Omental fat pad (tissue), 4 donors: ENCODE measurements around the gene FNBP1L. TPM values are rescaled to one million over a fixed set of nuclear protein-coding genes. Genes with fewer than 3 reads are reported as not detected.

ENCODE experiments used
- ATAC-seq: fragments of 150-250 bp; one replicate; pipeline ENCODE4 v1.9.1; 2016; ENCODE audit warnings: mild to moderate bottlenecking, moderate library complexity; ENCODE audit not compliant: low FRiP score
- DNase-seq: peaks from one replicate; pipeline ENCODE4 v3.0.0-alpha.2; 2019; ENCODE audit warnings: low spot score
- total RNA-seq, 4 donors: library from RNA; depleted of rRNA; stranded (reverse); fragments of >200 nt; gene quantifications; one replicate each; pipeline ENCODE4 v1.1.0, GENCODE V29; 2016
- TF ChIP-seq, protein P1 (sequence below), 3 donors: fragments of 450-650 bp; IDR thresholded peaks; one replicate each; pipeline ENCODE4 v1.5.1; 2016 to 2017; ENCODE audit warnings: antibody characterized with exemption in 3 of 3, mild to moderate bottlenecking in 3 of 3, moderate library complexity in 2 of 3

Gene FNBP1L
- total RNA-seq, 4 donors from 2014 or later: 16.7 to 47.1 (median 27.7) TPM

DNA sequence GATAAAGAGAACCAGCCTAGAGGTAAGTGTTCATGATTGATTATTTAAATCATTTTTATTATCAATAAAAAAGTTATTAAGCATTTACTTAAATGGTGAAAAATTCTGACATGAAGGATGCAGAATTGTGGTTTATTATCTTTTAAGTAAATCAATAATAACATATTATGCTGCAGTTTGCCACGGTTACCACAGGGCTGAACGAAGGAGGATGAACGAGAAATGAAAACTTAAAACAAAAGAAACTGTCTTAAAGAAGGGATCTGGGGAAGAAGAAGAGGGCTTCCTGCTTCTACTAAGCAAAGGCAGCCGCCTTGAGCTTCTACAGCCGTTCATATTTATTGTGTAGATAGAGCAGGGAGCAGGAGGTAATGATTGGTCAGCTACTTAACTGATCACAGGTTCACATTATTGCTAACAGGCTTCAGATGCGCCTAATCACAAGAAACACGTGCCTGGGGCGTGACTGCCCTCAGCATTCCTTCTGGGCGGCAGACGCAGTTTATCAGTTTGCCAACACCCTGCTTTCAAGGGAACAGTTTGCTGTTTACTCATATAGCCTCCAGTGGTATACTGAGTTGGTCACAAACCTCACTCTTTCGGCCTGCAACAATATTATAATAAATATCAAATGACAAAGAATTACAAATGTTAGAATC, 5.8 kb upstream of the FNBP1L start:
- no peak for ATAC-seq
- DNase-seq: no peak
- TF ChIP-seq, protein P1, sequence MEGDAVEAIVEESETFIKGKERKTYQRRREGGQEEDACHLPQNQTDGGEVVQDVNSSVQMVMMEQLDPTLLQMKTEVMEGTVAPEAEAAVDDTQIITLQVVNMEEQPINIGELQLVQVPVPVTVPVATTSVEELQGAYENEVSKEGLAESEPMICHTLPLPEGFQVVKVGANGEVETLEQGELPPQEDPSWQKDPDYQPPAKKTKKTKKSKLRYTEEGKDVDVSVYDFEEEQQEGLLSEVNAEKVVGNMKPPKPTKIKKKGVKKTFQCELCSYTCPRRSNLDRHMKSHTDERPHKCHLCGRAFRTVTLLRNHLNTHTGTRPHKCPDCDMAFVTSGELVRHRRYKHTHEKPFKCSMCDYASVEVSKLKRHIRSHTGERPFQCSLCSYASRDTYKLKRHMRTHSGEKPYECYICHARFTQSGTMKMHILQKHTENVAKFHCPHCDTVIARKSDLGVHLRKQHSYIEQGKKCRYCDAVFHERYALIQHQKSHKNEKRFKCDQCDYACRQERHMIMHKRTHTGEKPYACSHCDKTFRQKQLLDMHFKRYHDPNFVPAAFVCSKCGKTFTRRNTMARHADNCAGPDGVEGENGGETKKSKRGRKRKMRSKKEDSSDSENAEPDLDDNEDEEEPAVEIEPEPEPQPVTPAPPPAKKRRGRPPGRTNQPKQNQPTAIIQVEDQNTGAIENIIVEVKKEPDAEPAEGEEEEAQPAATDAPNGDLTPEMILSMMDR (IDR thresholded peaks at IDR 0.05): no peak

DNA sequence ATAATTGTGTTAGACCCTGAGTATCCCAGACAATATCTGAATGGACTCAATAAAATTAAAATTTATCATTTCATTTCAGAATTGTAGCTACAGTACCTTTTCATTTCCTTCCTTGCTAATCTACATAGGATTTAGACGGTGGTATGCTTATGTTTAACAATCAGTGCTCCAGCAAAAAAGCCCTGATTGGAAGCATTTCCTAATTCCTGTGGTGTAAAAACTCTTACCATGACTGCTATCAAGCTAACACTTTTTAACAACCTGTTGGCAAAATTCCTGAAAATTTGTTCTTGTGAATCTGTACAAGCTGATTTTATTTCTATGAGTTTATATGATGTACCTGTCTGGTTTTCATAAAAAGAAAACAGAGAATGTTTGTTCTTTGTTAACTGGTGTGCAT, 5.2 kb upstream of the FNBP1L start:
- TF ChIP-seq, protein P1 (IDR thresholded peaks at IDR 0.05): no peak
- no peak for DNase-seq
- no peak for ATAC-seq

DNA sequence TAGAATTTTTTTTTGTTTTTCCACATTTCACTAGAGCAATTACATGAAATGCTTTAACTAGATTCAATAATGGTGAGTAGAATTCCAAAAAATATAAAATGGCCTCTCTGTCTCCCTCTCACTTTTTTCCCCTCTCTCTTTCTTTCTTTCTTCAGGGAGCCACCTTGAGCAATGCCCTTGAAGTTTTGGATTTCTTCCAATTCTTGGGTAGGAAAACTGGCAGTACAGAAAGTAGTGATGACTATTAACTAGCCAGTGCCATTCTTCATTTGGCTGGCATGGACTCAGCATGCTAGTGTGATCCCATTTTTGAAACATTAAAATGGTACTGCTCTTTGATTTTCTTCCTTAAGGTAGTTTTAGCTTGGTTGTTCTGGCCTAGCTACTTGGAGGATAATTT, 4.5 kb upstream of the FNBP1L start:
- ATAC-seq: no peak
- DNase-seq: no peak
- TF ChIP-seq, protein P1 (IDR thresholded peaks at IDR 0.05): no peak

DNA sequence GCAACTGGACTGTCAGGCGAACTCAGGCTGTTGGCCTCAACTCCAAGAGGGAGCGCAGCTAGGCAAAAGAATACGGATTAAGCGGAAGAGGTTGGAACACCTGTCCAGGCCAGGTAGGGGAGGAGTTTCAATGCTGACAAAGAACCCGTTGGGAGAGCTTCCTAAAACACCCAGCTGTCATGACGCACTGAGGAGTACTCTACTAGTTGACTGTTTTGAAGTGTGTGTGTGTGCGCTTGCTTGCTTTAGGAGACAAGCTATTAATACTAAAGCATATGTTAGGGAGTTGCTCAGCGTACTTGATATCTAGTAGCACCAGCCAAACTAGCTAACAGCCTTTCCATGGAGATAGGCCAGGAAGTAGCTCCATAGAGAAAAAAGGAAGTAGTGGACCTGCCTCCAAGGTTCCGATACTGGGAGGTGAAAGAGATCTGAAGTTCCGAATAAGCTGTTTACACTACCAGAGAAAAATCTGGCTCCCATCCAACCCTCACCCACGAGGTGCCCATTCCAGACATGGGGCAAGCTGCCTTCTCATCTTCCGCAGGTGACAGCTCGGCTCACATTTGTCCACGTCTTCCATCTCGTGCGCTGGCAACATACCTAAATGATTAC, 974 bp upstream of the FNBP1L start:
- DNase-seq: peak; percentile 33
- TF ChIP-seq, protein P1 (IDR thresholded peaks at IDR 0.05): no peak
- peak; percentile 46 for ATAC-seq

DNA sequence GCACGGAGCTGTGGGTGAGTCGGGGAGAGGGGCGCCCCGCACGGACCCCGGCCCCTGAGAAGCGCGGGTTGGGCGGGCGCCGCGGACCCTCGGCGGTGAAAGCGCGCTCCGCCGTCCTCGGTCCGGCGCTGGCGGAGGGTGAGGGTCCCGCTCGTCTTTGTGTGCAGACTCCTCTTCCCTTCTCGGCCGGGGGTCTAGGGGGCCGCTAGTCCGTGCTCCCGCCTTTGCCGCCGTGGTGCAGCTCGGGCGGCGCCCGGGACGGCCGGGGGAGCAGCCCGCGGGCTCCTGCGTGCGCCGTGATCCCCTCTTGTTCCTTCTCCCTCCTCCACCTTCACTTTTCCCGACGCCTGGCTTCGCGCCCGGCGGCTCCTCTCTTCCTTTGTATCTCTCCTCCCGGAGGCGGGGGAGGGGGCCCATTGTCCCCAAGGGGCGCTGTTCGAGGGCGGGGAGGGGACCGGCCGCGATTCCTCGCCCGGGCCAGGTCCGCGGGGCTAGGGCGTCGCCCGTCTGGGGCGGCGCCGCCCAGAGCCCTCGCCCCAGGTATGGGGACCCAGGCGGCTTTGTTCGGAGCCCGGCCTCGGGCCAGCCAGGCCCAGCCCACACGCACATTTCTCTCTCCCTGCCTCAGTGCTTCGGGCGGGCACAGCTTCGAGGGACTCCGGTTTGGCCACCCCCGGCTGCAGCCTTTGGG, 519 bp downstream of the FNBP1L start:
- peak; percentile 42 for ATAC-seq
- TF ChIP-seq, protein P1 (IDR thresholded peaks at IDR 0.05): no peak
- no peak for DNase-seq

DNA sequence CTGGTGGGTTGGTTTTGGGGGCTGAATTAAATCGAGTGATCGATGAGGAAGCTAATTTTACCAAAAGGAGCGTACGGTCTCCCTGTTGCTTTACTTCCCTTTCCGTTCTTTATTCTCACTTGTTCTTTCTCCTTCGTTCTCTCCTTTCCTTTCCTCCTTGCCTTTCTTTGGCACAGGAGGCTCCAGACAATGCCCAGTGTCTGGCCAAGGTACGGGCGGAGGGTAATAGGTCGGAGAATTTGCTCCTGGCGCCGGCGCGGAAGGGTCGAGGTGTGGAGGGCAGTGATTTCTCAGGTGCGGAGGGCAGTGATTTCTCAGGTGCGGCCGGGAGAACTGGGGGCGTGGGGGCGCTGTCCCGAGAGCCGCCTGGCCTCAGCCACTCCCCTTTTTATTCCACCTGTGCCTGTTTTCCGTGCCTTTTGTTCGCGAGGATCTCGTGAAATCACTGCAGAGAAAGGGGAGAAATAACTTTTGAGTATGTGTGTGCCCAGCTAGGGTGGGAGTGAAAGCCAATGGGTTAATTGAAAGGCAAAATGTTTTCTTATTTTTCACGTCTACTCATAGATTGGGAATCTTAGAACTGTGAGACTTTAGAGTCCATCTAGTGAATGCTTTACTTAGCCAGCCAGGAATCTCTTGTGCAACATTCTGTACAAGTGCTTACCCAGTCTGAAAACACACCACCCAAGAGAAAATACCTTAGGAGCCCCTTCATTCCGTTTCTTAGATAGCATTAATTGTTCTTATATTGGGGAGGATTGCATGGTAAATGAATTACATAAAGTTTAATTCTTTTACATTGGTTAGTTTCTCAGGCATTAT, 1.3 kb downstream of the FNBP1L start:
- DNase-seq: no peak
- ATAC-seq: peak; percentile 43
- TF ChIP-seq, protein P1 (IDR thresholded peaks at IDR 0.05): no peak
